ENCODE results near the gene MFSD12.

Gene MFSD12

GRCh38 chr19:3546119-3546518 is 11.3 kb downstream of the MFSD12 start:
- H3K36me3 ChIP-seq (ENCODE audit: control insufficient read depth, insufficient read depth, low read length) = no peaks in the 10 kb centered on the region
- no peaks in the 10 kb centered on the region for H3K9me3 ChIP-seq (ENCODE audit: control insufficient read depth, low read length)
- H3K27ac ChIP-seq (ENCODE audit: insufficient read depth, low read depth, low read length, poor library complexity, severe bottlenecking) = no peak overlapping the region
- no peak overlapping the region for H3K4me3 ChIP-seq (ENCODE audit: insufficient read depth, low read depth, low read length)
- 96% methylated on average over 23 of the region's 23 CpGs for WGBS, 2 experiments
- peaks cover 8% of the 10 kb centered on the region for H3K4me1 ChIP-seq (ENCODE audit: control insufficient read depth, insufficient read depth, low read length)
- no peaks in the 10 kb centered on the region for H3K27me3 ChIP-seq (ENCODE audit: control insufficient read depth, insufficient read depth, low read length, poor library complexity, severe bottlenecking)

- Histone ChIP-seq H3K27ac (ENCODE audit: insufficient read depth, low read depth, low read length, poor library complexity, severe bottlenecking) (no peak overlapping the region), H3K36me3 (ENCODE audit: control insufficient read depth, insufficient read depth, low read length) (no peaks in the 10 kb centered on the region), H3K9me3 (ENCODE audit: control insufficient read depth, low read length) (no peaks in the 10 kb centered on the region), H3K27me3 (ENCODE audit: control insufficient read depth, insufficient read depth, low read length, poor library complexity, severe bottlenecking) (no peaks in the 10 kb centered on the region), H3K4me3 (ENCODE audit: insufficient read depth, low read depth, low read length) (no peak overlapping the region), H3K4me1 (ENCODE audit: control insufficient read depth, insufficient read depth, low read length) (peaks cover 8% of the 10 kb centered on the region)
- 93 to 94% methylated on average over 10 of the region's 10 CpGs for WGBS, 2 experiments
Observed at GRCh38 chr19:3545669-3546034, 11.7 kb downstream of the MFSD12 start.

DNA sequence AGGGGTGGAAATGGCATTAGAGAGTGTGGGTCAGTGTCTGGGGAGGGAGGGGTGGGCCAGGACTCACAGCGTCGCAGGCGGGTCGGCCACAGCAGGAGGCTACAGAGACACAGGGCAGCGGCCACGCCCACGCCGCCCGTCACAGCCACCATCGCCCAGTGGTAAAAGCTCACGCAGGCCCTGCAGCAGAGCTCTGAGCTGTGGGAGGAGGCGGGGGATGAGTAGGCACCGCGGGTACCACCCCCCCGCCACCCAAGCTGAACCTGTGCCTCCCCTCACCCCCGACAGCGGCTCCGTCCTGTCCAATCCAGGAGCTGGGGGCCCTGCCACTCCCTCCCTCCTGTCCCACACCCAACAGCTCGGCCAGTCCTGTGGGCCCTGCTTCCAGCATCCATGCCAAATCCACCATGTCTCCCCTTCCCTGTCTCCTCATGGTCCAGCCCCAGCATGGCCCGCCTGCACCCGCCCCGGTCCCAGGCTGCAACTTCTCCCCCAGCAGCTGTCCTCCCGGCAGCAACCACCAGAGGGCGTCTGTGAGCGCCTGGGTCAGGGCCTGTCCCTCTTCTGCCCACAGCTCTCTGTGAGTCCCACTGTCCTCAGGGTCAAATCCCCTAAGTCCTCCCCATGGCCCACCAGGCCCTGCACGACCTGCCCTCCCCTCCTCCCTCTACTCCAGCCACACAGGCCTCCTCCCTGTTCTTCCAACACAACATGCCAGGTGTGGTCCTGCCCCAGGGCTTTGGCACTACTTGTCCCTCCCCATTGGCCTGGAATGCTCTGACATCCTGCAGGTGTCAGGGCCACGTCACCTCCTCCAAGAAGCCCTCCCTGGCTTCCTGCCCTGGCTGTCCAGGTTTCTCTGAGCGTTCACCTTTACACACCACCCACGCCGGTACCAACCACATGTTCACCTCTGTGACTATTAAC is 12.4 kb downstream of the MFSD12 start:
- H3K36me3 ChIP-seq (ENCODE audit: control insufficient read depth, insufficient read depth, low read length) = no peaks in the 10 kb centered on the region
- H3K4me3 ChIP-seq (ENCODE audit: insufficient read depth, low read depth, low read length) = no peak overlapping the region
- no peaks in the 10 kb centered on the region for H3K27me3 ChIP-seq (ENCODE audit: control insufficient read depth, insufficient read depth, low read length, poor library complexity, severe bottlenecking)
- H3K4me1 ChIP-seq (ENCODE audit: control insufficient read depth, insufficient read depth, low read length) = peaks cover 8% of the 10 kb centered on the region
- 58% methylated on average over 30 of the region's 30 CpGs for WGBS, 2 experiments
- H3K27ac ChIP-seq (ENCODE audit: insufficient read depth, low read depth, low read length, poor library complexity, severe bottlenecking) = no peak overlapping the region
- H3K9me3 ChIP-seq (ENCODE audit: control insufficient read depth, low read length) = no peaks in the 10 kb centered on the region

DNA sequence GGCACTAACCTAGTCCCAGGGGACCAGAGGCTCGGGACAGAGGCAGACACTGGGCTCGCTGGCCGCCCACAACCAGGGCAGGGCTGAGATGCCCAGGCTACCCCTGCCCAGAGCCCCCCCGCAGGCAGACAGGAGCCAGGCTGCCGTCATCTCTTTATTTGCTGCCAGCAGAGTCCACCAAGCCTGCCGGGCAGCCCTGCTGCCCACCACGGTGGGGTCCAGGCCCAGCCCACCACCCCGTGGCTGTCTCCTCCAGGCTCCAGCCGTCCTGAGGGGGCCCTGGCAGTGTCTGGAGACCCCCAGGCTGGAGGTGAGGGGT is 13.4 kb downstream of the MFSD12 start:
- Histone ChIP-seq H3K9me3 (ENCODE audit: control insufficient read depth, low read length) (no peaks in the 10 kb centered on the region), H3K27me3 (ENCODE audit: control insufficient read depth, insufficient read depth, low read length, poor library complexity, severe bottlenecking) (no peaks in the 10 kb centered on the region), H3K27ac (ENCODE audit: insufficient read depth, low read depth, low read length, poor library complexity, severe bottlenecking) (no peak overlapping the region), H3K4me1 (ENCODE audit: control insufficient read depth, insufficient read depth, low read length) (peaks cover 8% of the 10 kb centered on the region), H3K4me3 (ENCODE audit: insufficient read depth, low read depth, low read length) (no peak overlapping the region), H3K36me3 (ENCODE audit: control insufficient read depth, insufficient read depth, low read length) (no peaks in the 10 kb centered on the region)
- WGBS, 2 experiments = 92 to 95% methylated on average over 9 of the region's 9 CpGs

DNA sequence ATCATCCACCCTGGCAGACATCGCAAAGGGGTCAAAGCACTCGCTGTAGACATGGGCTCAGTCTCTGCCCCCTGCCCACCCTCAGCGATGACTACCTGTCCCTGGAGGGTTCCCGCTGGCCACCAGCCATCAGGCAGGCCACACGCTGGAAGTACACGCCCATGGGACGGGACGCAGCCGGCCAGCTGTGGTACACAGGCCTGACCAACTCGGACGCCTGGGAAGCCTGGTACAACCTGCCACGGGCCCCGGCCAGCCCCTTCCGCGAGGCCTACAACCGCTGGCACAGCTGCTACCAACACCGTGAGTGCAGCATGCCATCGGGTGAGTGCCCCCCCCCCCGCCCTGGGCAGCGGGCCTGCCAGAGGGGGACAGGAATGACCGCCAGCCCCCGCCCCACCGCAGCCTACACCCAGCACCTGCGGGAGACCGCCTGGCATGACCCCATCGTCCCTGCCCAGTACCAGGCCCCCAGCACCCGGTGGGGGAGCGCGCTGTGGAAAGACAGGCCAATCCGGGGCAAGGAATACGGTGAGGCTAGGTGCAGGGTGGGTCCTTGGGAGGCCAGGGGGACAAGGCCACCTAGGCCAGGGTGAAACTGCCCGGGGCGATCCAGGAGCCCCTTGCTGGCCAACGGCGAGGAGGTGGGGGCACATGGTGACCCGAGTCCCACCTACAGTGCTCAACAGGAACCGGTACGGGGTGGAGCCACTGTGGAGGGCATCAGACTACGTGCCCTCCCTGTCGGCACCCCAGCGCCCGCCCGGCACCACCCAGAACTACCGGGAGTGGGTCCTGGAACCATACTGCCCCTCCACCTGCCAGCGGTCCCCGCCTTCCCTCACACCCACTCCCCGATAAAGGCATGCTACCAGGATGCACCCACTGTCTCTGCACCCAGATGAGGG is 14.0 kb downstream of the MFSD12 start:
- no peaks in the 10 kb centered on the region for H3K9me3 ChIP-seq (ENCODE audit: control insufficient read depth, low read length)
- no peak overlapping the region for H3K4me3 ChIP-seq (ENCODE audit: insufficient read depth, low read depth, low read length)
- no peaks in the 10 kb centered on the region for H3K27me3 ChIP-seq (ENCODE audit: control insufficient read depth, insufficient read depth, low read length, poor library complexity, severe bottlenecking)
- no peaks in the 10 kb centered on the region for H3K36me3 ChIP-seq (ENCODE audit: control insufficient read depth, insufficient read depth, low read length)
- H3K4me1 ChIP-seq (ENCODE audit: control insufficient read depth, insufficient read depth, low read length) = peaks cover 13% of the 10 kb centered on the region
- WGBS, 2 experiments = 95 to 96% methylated on average over 47 of the region's 47 CpGs
- no peak overlapping the region for H3K27ac ChIP-seq (ENCODE audit: insufficient read depth, low read depth, low read length, poor library complexity, severe bottlenecking)

DNA sequence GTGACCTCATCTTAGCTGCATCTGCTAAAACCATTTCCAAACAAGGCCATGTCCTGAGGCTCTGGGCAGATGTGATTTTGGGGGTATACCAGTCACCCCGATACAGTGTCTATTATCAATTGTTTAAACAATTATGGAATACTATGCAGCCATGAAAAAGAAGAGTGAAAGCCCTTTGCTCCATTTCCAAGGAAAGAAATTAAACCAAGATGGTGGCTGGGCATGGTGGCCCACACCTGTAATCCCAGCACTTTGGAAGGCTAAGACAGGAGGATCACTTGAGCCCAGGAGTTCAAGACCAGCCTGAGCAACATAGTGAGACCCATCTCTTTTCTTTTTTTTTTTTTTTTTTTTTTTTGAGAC is 17.6 kb downstream of the MFSD12 start:
- WGBS, 2 experiments = 100% methylated on average over 1 of the region's 1 CpG
- H3K4me1 ChIP-seq (ENCODE audit: control insufficient read depth, insufficient read depth, low read length) = peaks cover 10% of the 10 kb centered on the region
- no peaks in the 10 kb centered on the region for H3K9me3 ChIP-seq (ENCODE audit: control insufficient read depth, low read length)
- no peaks in the 10 kb centered on the region for H3K27me3 ChIP-seq (ENCODE audit: control insufficient read depth, insufficient read depth, low read length, poor library complexity, severe bottlenecking)
- no peaks in the 10 kb centered on the region for H3K36me3 ChIP-seq (ENCODE audit: control insufficient read depth, insufficient read depth, low read length)
- H3K4me3 ChIP-seq (ENCODE audit: insufficient read depth, low read depth, low read length) = no peak overlapping the region
- no peak overlapping the region for H3K27ac ChIP-seq (ENCODE audit: insufficient read depth, low read depth, low read length, poor library complexity, severe bottlenecking)

GRCh38 chr19:3538965-3539755 is 18.2 kb downstream of the MFSD12 start, which contains the start of gene TEKTIP1:
TSS of gene TEKTIP1 (plus strand) at chr19:3539174. CDS start at chr19:3539178, 4 bp downstream.
- Histone ChIP-seq H3K36me3 (ENCODE audit: control insufficient read depth, insufficient read depth, low read length) (peaks cover 3% of the 10 kb centered on the region), H3K27ac (ENCODE audit: insufficient read depth, low read depth, low read length, poor library complexity, severe bottlenecking) (no peak within 1 kb of the TSS), H3K27me3 (ENCODE audit: control insufficient read depth, insufficient read depth, low read length, poor library complexity, severe bottlenecking) (no peaks in the 10 kb centered on the region), H3K4me1 (ENCODE audit: control insufficient read depth, insufficient read depth, low read length) (peaks cover 5% of the 10 kb centered on the region), H3K4me3 (ENCODE audit: insufficient read depth, low read depth, low read length) (no peak within 1 kb of the TSS), H3K9me3 (ENCODE audit: control insufficient read depth, low read length) (no peaks in the 10 kb centered on the region)
- 70 to 71% methylated on average over 28 of the region's 28 CpGs for whole genome bisulfite sequencing, 2 experiments

- Histone ChIP-seq H3K4me3 (ENCODE audit: insufficient read depth, low read depth, low read length) (no peak overlapping the region), H3K27me3 (ENCODE audit: control insufficient read depth, insufficient read depth, low read length, poor library complexity, severe bottlenecking) (no peaks in the 10 kb centered on the region), H3K27ac (ENCODE audit: insufficient read depth, low read depth, low read length, poor library complexity, severe bottlenecking) (no peak overlapping the region), H3K36me3 (ENCODE audit: control insufficient read depth, insufficient read depth, low read length) (peaks cover 7% of the 10 kb centered on the region), H3K4me1 (ENCODE audit: control insufficient read depth, insufficient read depth, low read length) (peaks cover 5% of the 10 kb centered on the region), H3K9me3 (ENCODE audit: control insufficient read depth, low read length) (no peaks in the 10 kb centered on the region)
- 92 to 93% methylated on average over 25 of the region's 25 CpGs for WGBS, 2 experiments
Observed at GRCh38 chr19:3538258-3538929, 19.0 kb downstream of the MFSD12 start.

- Histone ChIP-seq H3K4me1 (ENCODE audit: control insufficient read depth, insufficient read depth, low read length) (peaks cover 5% of the 10 kb centered on the region), H3K9me3 (ENCODE audit: control insufficient read depth, low read length) (no peaks in the 10 kb centered on the region), H3K4me3 (ENCODE audit: insufficient read depth, low read depth, low read length) (no peak overlapping the region), H3K27ac (ENCODE audit: insufficient read depth, low read depth, low read length, poor library complexity, severe bottlenecking) (no peak overlapping the region), H3K36me3 (ENCODE audit: control insufficient read depth, insufficient read depth, low read length) (peaks cover 14% of the 10 kb centered on the region), H3K27me3 (ENCODE audit: control insufficient read depth, insufficient read depth, low read length, poor library complexity, severe bottlenecking) (no peaks in the 10 kb centered on the region)
- WGBS, 2 experiments = 92 to 94% methylated on average over 22 of the region's 22 CpGs
Observed at GRCh38 chr19:3537438-3538240, 19.7 kb downstream of the MFSD12 start.

Measured in ectodermal cell (in vitro differentiated cells).